T47D (cell line): Measurements from ENCODE around the gene ZMYM4.

Source experiments
- DNase-seq, 2 experiments: peaks; one replicate each; pipeline versions ENCODE4 v3.0.0 to v3.0.0-alpha.2; 2011 to 2012; ENCODE audit warnings: low read depth in 1 of 2, low spot score in 1 of 2
- JUND ChIP-seq: IDR thresholded peaks from 2 replicates; pipeline ENCODE4 v1.6.1; 2012; ENCODE audit warnings: low read depth
- in situ Hi-C: cut with HindIII; loops from 2 replicates; pipeline ENCODE4 v1.10.0; 2016; ENCODE audit warnings: low sequenced_read_pairs, low pct_unique_long_range_greater_than_20kb

The ZMYM4 gene

GRCh38 chr1:35259561-35259960, 8.9 kb upstream of the ZMYM4 start:
- TF ChIP-seq JUND = no peak

GRCh38 chr1:35261412-35262120, 6.9 kb upstream of the ZMYM4 start:
- in situ Hi-C loops = no loop called here
- TF ChIP-seq JUND = no peak
- DNase-seq = peak in 1 of 2 experiments; percentile 61

More at GRCh38 chr1:35259561-35259960, 8.9 kb upstream of the ZMYM4 start:
- in situ Hi-C loops = no loop called here
- no peak for DNase-seq

GRCh38 chr1:35264035-35264434, 4.5 kb upstream of the ZMYM4 start:
- in situ Hi-C loops = no loop called here
- peak in 1 of 2 experiments; percentile 11 for DNase-seq
- TF ChIP-seq JUND = no peak

- in situ Hi-C loops = no loop called here
Observed at GRCh38 chr1:35264871-35265270, 3.6 kb upstream of the ZMYM4 start.

GRCh38 chr1:35266306-35266705, 2.2 kb upstream of the ZMYM4 start:
- DNase-seq = no peak
- no peak for TF ChIP-seq JUND
- in situ Hi-C loops = no loop called here

More at GRCh38 chr1:35264871-35265270, 3.6 kb upstream of the ZMYM4 start:
- DNase-seq = peak; percentile 52 to 95
- TF ChIP-seq JUND = no peak

GRCh38 chr1:35269201-35269988, 886 bp downstream of the ZMYM4 start:
- TF ChIP-seq JUND = no peak
- no peak for DNase-seq
- in situ Hi-C loops = no loop called here

GRCh38 chr1:35269989-35270289, 1.4 kb downstream of the ZMYM4 start:
- in situ Hi-C loops = no loop called here
- DNase-seq = no peak

GRCh38 chr1:35270836-35271235, 2.3 kb downstream of the ZMYM4 start:
- no peak for DNase-seq
- no peak for TF ChIP-seq JUND
- in situ Hi-C loops = no loop called here

More at GRCh38 chr1:35269989-35270289, 1.4 kb downstream of the ZMYM4 start:
- no peak for TF ChIP-seq JUND

- no peak for TF ChIP-seq JUND
- DNase-seq = no peak
- in situ Hi-C loops = no loop called here
Observed at GRCh38 chr1:35274197-35274596, 5.7 kb downstream of the ZMYM4 start.

GRCh38 chr1:35278886-35279554, 10.5 kb downstream of the ZMYM4 start:
- DNase-seq = no peak
- no peak for TF ChIP-seq JUND
- in situ Hi-C loops = no loop called here

- no peak for TF ChIP-seq JUND
- in situ Hi-C loops = no loop called here
- no peak for DNase-seq
Observed at GRCh38 chr1:35279555-35279904, 11.0 kb downstream of the ZMYM4 start.

- TF ChIP-seq JUND = no peak
- in situ Hi-C loops = no loop called here
Observed at GRCh38 chr1:35280006-35280405, 11.5 kb downstream of the ZMYM4 start.

GRCh38 chr1:35281565-35281964, 13.1 kb downstream of the ZMYM4 start:
- in situ Hi-C loops = no loop called here
- no peak for DNase-seq
- TF ChIP-seq JUND = no peak

More at GRCh38 chr1:35280006-35280405, 11.5 kb downstream of the ZMYM4 start:
- no peak for DNase-seq

- in situ Hi-C loops = no loop called here
- no peak for DNase-seq
- no peak for TF ChIP-seq JUND
Observed at GRCh38 chr1:35282172-35282571, 13.7 kb downstream of the ZMYM4 start.
